Measurements from ENCODE around the gene GGT6. TPM values are rescaled to one million over a fixed set of nuclear protein-coding genes. Genes with fewer than 3 reads are reported as not detected.

The GGT6 gene
- total and polyA plus RNA-seq, 4 donors: 2.8 to 12.3 (median 7.4) TPM

DNA sequence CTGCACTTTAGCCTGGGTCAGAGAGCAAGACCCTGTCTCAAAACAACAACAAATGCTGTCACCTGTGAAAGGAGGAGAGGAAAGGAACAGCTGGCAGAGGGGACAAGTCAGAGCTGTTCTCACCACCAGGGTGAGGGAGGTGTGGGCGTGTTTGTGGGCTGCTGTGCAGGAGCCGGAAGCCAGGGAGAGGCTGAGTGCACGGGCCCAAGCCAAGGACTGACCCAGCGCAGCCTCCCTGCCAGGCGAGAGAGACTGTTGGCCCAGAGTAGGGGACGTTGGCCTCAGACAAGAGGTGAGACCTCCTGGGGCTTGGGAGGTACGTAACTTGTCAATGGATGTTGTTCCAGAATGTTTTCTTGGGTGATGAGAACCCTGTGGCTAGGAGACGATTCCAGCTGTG lies 51.0 kb downstream of the GGT6 start:
- Histone ChIP-seq H3K36me3 (ENCODE audit: control insufficient read depth in 4 of 4, insufficient read depth in 4 of 4, low read length in 4 of 4) (no peaks in the 10 kb centered on the region), H3K4me3 (no peak overlapping the region), H3K27me3 (ENCODE audit: control insufficient read depth in 3 of 3, insufficient read depth in 3 of 3, low read length in 2 of 3) (no peaks in the 10 kb centered on the region), H3K4me1 (ENCODE audit: control insufficient read depth in 5 of 5, insufficient read depth in 5 of 5, low read length in 5 of 5) (peaks cover 0 to 75% (median 16%) of the 10 kb centered on the region in 5 donors), H3K9me3 (ENCODE audit: control insufficient read depth in 4 of 4, insufficient read depth in 3 of 4, low read length in 3 of 4) (no peaks in the 10 kb centered on the region), H3K27ac (ENCODE audit: low read depth in 1 of 2, low read length in 1 of 2) (peak overlapping the region; percentile 51 to 70), H3K9ac (ENCODE audit: insufficient read depth in 1 of 2, low read length in 2 of 2) (no peak overlapping the region)
- 21 to 27% methylated on average over 8 of the region's 8 CpGs for WGBS, 2 donors
- no peak for ATAC-seq (ENCODE audit: insufficient read depth, low FRiP score)
- DNase-seq: no peak
- TF ChIP-seq, protein P1, sequence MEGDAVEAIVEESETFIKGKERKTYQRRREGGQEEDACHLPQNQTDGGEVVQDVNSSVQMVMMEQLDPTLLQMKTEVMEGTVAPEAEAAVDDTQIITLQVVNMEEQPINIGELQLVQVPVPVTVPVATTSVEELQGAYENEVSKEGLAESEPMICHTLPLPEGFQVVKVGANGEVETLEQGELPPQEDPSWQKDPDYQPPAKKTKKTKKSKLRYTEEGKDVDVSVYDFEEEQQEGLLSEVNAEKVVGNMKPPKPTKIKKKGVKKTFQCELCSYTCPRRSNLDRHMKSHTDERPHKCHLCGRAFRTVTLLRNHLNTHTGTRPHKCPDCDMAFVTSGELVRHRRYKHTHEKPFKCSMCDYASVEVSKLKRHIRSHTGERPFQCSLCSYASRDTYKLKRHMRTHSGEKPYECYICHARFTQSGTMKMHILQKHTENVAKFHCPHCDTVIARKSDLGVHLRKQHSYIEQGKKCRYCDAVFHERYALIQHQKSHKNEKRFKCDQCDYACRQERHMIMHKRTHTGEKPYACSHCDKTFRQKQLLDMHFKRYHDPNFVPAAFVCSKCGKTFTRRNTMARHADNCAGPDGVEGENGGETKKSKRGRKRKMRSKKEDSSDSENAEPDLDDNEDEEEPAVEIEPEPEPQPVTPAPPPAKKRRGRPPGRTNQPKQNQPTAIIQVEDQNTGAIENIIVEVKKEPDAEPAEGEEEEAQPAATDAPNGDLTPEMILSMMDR (IDR thresholded peaks at IDR 0.05; ENCODE audit: control extremely low read depth, extremely low read depth): no peak

- H3K9ac ChIP-seq (ENCODE audit: insufficient read depth in 1 of 2, low read length in 2 of 2): no peak overlapping the region
- 69 to 77% methylated on average over 3 of the region's 3 CpGs for WGBS, 2 donors
- TF ChIP-seq, protein P1 (IDR thresholded peaks at IDR 0.05; ENCODE audit: control extremely low read depth, extremely low read depth): no peak
- DNase-seq (no peak), ATAC-seq (ENCODE audit: insufficient read depth, low FRiP score) (no peak)
- H3K4me1 ChIP-seq (ENCODE audit: control insufficient read depth in 5 of 5, insufficient read depth in 5 of 5, low read length in 5 of 5): peaks cover 0 to 78% (median 13%) of the 10 kb centered on the region in 5 donors
- H3K27me3 ChIP-seq (ENCODE audit: control insufficient read depth in 3 of 3, insufficient read depth in 3 of 3, low read length in 2 of 3): no peaks in the 10 kb centered on the region
- H3K36me3 ChIP-seq (ENCODE audit: control insufficient read depth in 4 of 4, insufficient read depth in 4 of 4, low read length in 4 of 4): no peaks in the 10 kb centered on the region
- H3K27ac ChIP-seq (ENCODE audit: low read depth in 1 of 2, low read length in 1 of 2): peak overlapping the region in 1 of 2 donors; percentile 70
- no peak overlapping the region for H3K4me3 ChIP-seq
- no peaks in the 10 kb centered on the region for H3K9me3 ChIP-seq (ENCODE audit: control insufficient read depth in 4 of 4, insufficient read depth in 3 of 4, low read length in 3 of 4)
These were observed 52.2 kb downstream of the GGT6 start for GRCh38 chr17:4508207-4508606.

DNA sequence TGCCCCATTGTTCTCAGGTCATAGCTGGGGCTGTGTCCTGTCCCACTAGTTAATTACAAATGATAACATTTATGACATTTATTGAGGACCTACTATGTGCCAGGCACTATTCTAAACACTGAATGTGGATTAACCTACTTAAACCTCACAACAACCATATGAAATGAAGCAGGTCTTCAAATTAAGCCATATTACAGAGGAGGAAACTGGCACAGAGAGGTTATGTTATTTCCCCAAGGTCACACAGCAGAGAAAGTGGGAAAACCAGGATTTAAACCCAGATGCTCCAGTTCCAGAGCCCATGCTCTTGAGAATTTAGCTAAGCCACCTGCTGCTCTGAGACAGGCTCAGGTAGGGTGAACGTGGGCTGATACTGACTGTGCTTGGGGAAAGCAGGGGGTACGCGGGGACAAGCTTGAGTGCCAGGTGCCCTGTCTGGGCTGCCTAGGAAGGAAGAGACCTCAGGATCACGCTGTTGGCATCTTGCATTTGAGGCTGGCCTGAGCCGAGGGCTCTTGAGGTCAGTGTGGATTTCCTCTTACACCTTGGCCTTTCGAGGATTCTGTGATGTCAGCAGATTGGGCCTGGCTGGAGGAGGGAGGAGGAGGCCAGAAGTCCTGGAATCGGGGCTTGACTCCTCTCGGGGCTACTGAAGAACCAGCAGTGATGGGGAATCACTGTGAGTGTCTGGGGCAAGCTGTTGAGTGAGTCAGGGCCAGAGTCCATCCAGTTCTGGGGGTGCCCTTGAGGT lies 52.8 kb downstream of the GGT6 start:
- H3K27me3 ChIP-seq (ENCODE audit: control insufficient read depth in 3 of 3, insufficient read depth in 3 of 3, low read length in 2 of 3): no peaks in the 10 kb centered on the region
- H3K9ac ChIP-seq (ENCODE audit: insufficient read depth in 1 of 2, low read length in 2 of 2): no peak overlapping the region
- H3K4me1 ChIP-seq (ENCODE audit: control insufficient read depth in 5 of 5, insufficient read depth in 5 of 5, low read length in 5 of 5): peaks cover 0 to 76% (median 8%) of the 10 kb centered on the region in 5 donors
- no peak for ATAC-seq (ENCODE audit: insufficient read depth, low FRiP score)
- WGBS, 2 donors: 49 to 59% methylated on average over 8 of the region's 8 CpGs
- no peaks in the 10 kb centered on the region for H3K9me3 ChIP-seq (ENCODE audit: control insufficient read depth in 4 of 4, insufficient read depth in 3 of 4, low read length in 3 of 4)
- no peaks in the 10 kb centered on the region for H3K36me3 ChIP-seq (ENCODE audit: control insufficient read depth in 4 of 4, insufficient read depth in 4 of 4, low read length in 4 of 4)
- TF ChIP-seq, protein P1 (IDR thresholded peaks at IDR 0.05; ENCODE audit: control extremely low read depth, extremely low read depth): no peak
- peak overlapping the region in 1 of 2 donors; percentile 70 for H3K27ac ChIP-seq (ENCODE audit: low read depth in 1 of 2, low read length in 1 of 2)
- DNase-seq: no peak
- no peak overlapping the region for H3K4me3 ChIP-seq

Other genes with a start within 250 kb of the GGT6 start
- 10 to 100 TPM; 41.7 to 47.5 TPM for gene UBE2G1, start 193.9 kb downstream of the GGT6 start, total RNA-seq
- 10 to 100 TPM in 1 of 2 donors, 1 to 10 TPM in 1; 8.0 to 27.2 TPM for gene UBE2G1, start 193.9 kb downstream of the GGT6 start, polyA plus RNA-seq
- 1 to 10 TPM in 1 of 2 donors, under 1 TPM in 1; 0.40 to 1.6 TPM for gene SPNS3, start 126.6 kb downstream of the GGT6 start, total RNA-seq
- gene SPNS3, start 126.6 kb downstream of the GGT6 start, polyA plus RNA-seq: under 1 TPM; 0.41 to 0.62 TPM
- 10 to 100 TPM; 26.8 to 32.1 TPM for gene SPNS2, start 61.7 kb downstream of the GGT6 start, total RNA-seq
- 10 to 100 TPM; 53.0 to 60.1 TPM for gene SPNS2, start 61.7 kb downstream of the GGT6 start, polyA plus RNA-seq
- 10 to 100 TPM; 21.2 to 71.7 TPM for gene MYBBP1A, start 5.2 kb downstream of the GGT6 start, total RNA-seq
- 10 to 100 TPM; 34.2 to 34.7 TPM for gene MYBBP1A, start 5.2 kb downstream of the GGT6 start, polyA plus RNA-seq
- 10 to 100 TPM; 10.9 to 18.1 TPM for gene SMTNL2, start 24.0 kb upstream of the GGT6 start, total RNA-seq
- gene SMTNL2, start 24.0 kb upstream of the GGT6 start, polyA plus RNA-seq: 1 to 10 TPM; 1.5 to 3.0 TPM
- 10 to 100 TPM in 1 of 2 donors, 1 to 10 TPM in 1; 7.5 to 14.0 TPM for gene ALOX15, start 81.1 kb upstream of the GGT6 start, total RNA-seq
- 1 to 10 TPM; 3.3 to 3.8 TPM for gene ALOX15, start 81.1 kb upstream of the GGT6 start, polyA plus RNA-seq
- gene PELP1, start 143.6 kb upstream of the GGT6 start, total RNA-seq: 10 to 100 TPM; 26.6 to 53.9 TPM
- 10 to 100 TPM; 21.0 to 28.6 TPM for gene PELP1, start 143.6 kb upstream of the GGT6 start, polyA plus RNA-seq
- gene ARRB2, start 150.1 kb upstream of the GGT6 start, total RNA-seq: 100 to 1,000 TPM in 1 of 2 donors, 10 to 100 TPM in 1; 27.2 to 186 TPM
- gene ARRB2, start 150.1 kb upstream of the GGT6 start, polyA plus RNA-seq: 100 to 1,000 TPM in 1 of 2 donors, 10 to 100 TPM in 1; 98.5 to 222 TPM
- gene MED11, start 170.9 kb upstream of the GGT6 start, total RNA-seq: 10 to 100 TPM; 14.3 to 27.3 TPM
- 10 to 100 TPM; 31.4 to 48.5 TPM for gene MED11, start 170.9 kb upstream of the GGT6 start, polyA plus RNA-seq
- 1 to 10 TPM; 2.3 to 9.0 TPM for gene ZMYND15, start 179.3 kb upstream of the GGT6 start, total RNA-seq
- gene ZMYND15, start 179.3 kb upstream of the GGT6 start, polyA plus RNA-seq: 1 to 10 TPM; 6.6 to 9.7 TPM
- 100 to 1,000 TPM in 1 of 2 donors, 10 to 100 TPM in 1; 32.7 to 139 TPM for gene CXCL16, start 179.4 kb upstream of the GGT6 start, total RNA-seq
- 100 to 1,000 TPM in 1 of 2 donors, 10 to 100 TPM in 1; 82.3 to 252 TPM for gene CXCL16, start 179.4 kb upstream of the GGT6 start, polyA plus RNA-seq
- gene TM4SF5, start 211.3 kb upstream of the GGT6 start, total RNA-seq: not detected
- not detected for gene TM4SF5, start 211.3 kb upstream of the GGT6 start, polyA plus RNA-seq
- gene VMO1, start 225.8 kb upstream of the GGT6 start, total RNA-seq: 10 to 100 TPM in 1 of 2 donors, 1 to 10 TPM in 1; 2.1 to 14.0 TPM
- 10 to 100 TPM; 21.3 to 21.8 TPM for gene VMO1, start 225.8 kb upstream of the GGT6 start, polyA plus RNA-seq
- under 1 TPM in 1 of 2 donors, not detected in 1; 0.34 TPM for gene GLTPD2, start 228.4 kb upstream of the GGT6 start, total RNA-seq
- under 1 TPM in 1 of 2 donors, not detected in 1; 0.41 TPM for gene GLTPD2, start 228.4 kb upstream of the GGT6 start, polyA plus RNA-seq
- gene PSMB6, start 235.6 kb upstream of the GGT6 start, total RNA-seq: 100 to 1,000 TPM in 1 of 2 donors, 10 to 100 TPM in 1; 63.7 to 141 TPM
- 100 to 1,000 TPM; 172 to 237 TPM for gene PSMB6, start 235.6 kb upstream of the GGT6 start, polyA plus RNA-seq
- gene PLD2, start 246.6 kb upstream of the GGT6 start, total RNA-seq: 10 to 100 TPM; 27.1 to 42.3 TPM
- gene PLD2, start 246.6 kb upstream of the GGT6 start, polyA plus RNA-seq: 10 to 100 TPM; 18.0 to 22.4 TPM